H9 (cell line): Measurements from ENCODE around the gene USP34. TPM values are rescaled to one million over a fixed set of nuclear protein-coding genes. Genes with fewer than 3 reads are reported as not detected.

Source experiments
- DNase-seq: peaks from one replicate; pipeline ENCODE4 v3.0.0-alpha.2; 2017
- H2AFZ ChIP-seq: one replicate; pipeline ENCODE4 v1.6.1; 2013; ENCODE audit warnings: mild to moderate bottlenecking, low read length, control low read depth, moderate library complexity
- H2AK5ac ChIP-seq: 2 replicates; pipeline ENCODE4 v1.6.1; 2013; ENCODE audit warnings: low read length, control low read depth, mixed read lengths; ENCODE audit not compliant: insufficient read length
- H2BK120ac ChIP-seq: one replicate; pipeline ENCODE4 v1.6.1; 2013; ENCODE audit warnings: low read depth, mild to moderate bottlenecking, low read length, control low read depth, inconsistent platforms; ENCODE audit not compliant: poor library complexity, severe bottlenecking
- H2BK12ac ChIP-seq: 2 replicates; pipeline ENCODE4 v1.6.1; 2013; ENCODE audit warnings: low read length, control low read depth, mixed read lengths, low read depth; ENCODE audit not compliant: insufficient read length
- H2BK15ac ChIP-seq: 2 replicates; pipeline ENCODE4 v1.6.1; 2013; ENCODE audit warnings: low read depth, low read length, control low read depth
- H2BK20ac ChIP-seq: one replicate; pipeline ENCODE4 v1.6.1; 2013; ENCODE audit warnings: low read depth, mild to moderate bottlenecking, low read length, control low read depth, inconsistent platforms; ENCODE audit not compliant: poor library complexity, severe bottlenecking
- H2BK5ac ChIP-seq: 2 replicates; pipeline ENCODE4 v1.6.1; 2013; ENCODE audit warnings: low read length, control low read depth, mixed read lengths; ENCODE audit not compliant: insufficient read length
- H3K14ac ChIP-seq: 2 replicates; pipeline ENCODE4 v1.6.1; 2013; ENCODE audit warnings: low read length, control low read depth; ENCODE audit not compliant: insufficient read depth
- H3K18ac ChIP-seq: 2 replicates; pipeline ENCODE4 v1.6.1; 2013; ENCODE audit warnings: low read depth, mild to moderate bottlenecking, mixed read lengths, low read length, control low read depth; ENCODE audit not compliant: insufficient read length
- H3K23ac ChIP-seq: 2 replicates; pipeline ENCODE4 v1.6.1; 2013; ENCODE audit warnings: low read length, control low read depth, mixed read lengths, low read depth; ENCODE audit not compliant: insufficient read length
- H3K23me2 ChIP-seq: 2 replicates; pipeline ENCODE4 v1.6.1; 2013; ENCODE audit warnings: low read depth, mild to moderate bottlenecking, mixed read lengths, low read length, control low read depth; ENCODE audit not compliant: insufficient read length, poor library complexity, severe bottlenecking
- H3K27ac ChIP-seq: 2 replicates; pipeline ENCODE4 v1.5.1; 2013; ENCODE audit warnings: low read length, control low read depth, mixed read lengths, low read depth; ENCODE audit not compliant: insufficient read length
- H3K27me3 ChIP-seq: 2 replicates; pipeline ENCODE4 v1.6.1; 2013; ENCODE audit warnings: low read length, control low read depth, inconsistent platforms; ENCODE audit not compliant: insufficient read depth
- H3K4ac ChIP-seq: 2 replicates; pipeline ENCODE4 v1.6.1; 2013; ENCODE audit warnings: low read depth, mild to moderate bottlenecking, control low read depth, inconsistent platforms, low read length, moderate library complexity
- H3K4me1 ChIP-seq: 2 replicates; pipeline ENCODE4 v1.6.1; 2013; ENCODE audit warnings: low read length, control low read depth, inconsistent platforms; ENCODE audit not compliant: insufficient read depth
- H3K4me2 ChIP-seq: 2 replicates; pipeline ENCODE4 v1.6.1; 2013; ENCODE audit warnings: low read length, control low read depth, mixed read lengths; ENCODE audit not compliant: insufficient read length, insufficient read depth
- H3K56ac ChIP-seq: 2 replicates; pipeline ENCODE4 v1.6.1; 2013; ENCODE audit warnings: low read depth, mild to moderate bottlenecking, mixed read lengths, low read length, control low read depth; ENCODE audit not compliant: insufficient read length
- H3K79me1 ChIP-seq: 2 replicates; pipeline ENCODE4 v1.6.1; 2013; ENCODE audit warnings: low read depth, mild to moderate bottlenecking, moderate library complexity, low read length, control low read depth, inconsistent platforms; ENCODE audit not compliant: insufficient read depth, poor library complexity, severe bottlenecking
- H3K79me2 ChIP-seq: 2 replicates; pipeline ENCODE4 v1.6.1; 2013; ENCODE audit warnings: low read length, control low read depth, inconsistent platforms; ENCODE audit not compliant: insufficient read depth
- H3K9ac ChIP-seq: 2 replicates; pipeline ENCODE4 v1.6.1; 2013; ENCODE audit warnings: low read length, control low read depth, mixed read lengths; ENCODE audit not compliant: insufficient read length; ENCODE audit errors: extremely low read depth
- H3K9me3 ChIP-seq: one replicate; pipeline ENCODE4 v1.6.1; 2013; ENCODE audit warnings: low read depth, low read length, inconsistent platforms; ENCODE audit not compliant: control insufficient read depth
- H3T11ph ChIP-seq: one replicate; pipeline ENCODE4 v1.6.1; 2013; ENCODE audit warnings: mild to moderate bottlenecking, low read length, control low read depth, inconsistent platforms
- H4K20me1 ChIP-seq: one replicate; pipeline ENCODE4 v1.6.1; 2013; ENCODE audit not compliant: control insufficient read depth, insufficient read length, insufficient read depth
- H4K5ac ChIP-seq: 2 replicates; pipeline ENCODE4 v1.6.1; 2013; ENCODE audit warnings: low read depth, mild to moderate bottlenecking, mixed read lengths, low read length, control low read depth; ENCODE audit not compliant: insufficient read length
- H4K8ac ChIP-seq: replicated peaks from 2 replicates; pipeline ENCODE4 v1.6.1; 2013; ENCODE audit warnings: low read length, control low read depth, mixed read lengths, low read depth; ENCODE audit not compliant: insufficient read length
- H4K91ac ChIP-seq: 2 replicates; pipeline ENCODE4 v1.6.1; 2013; ENCODE audit warnings: low read depth, mild to moderate bottlenecking, moderate library complexity, mixed read lengths, low read length, control low read depth; ENCODE audit not compliant: insufficient read length
- H3K27ac Mint-ChIP-seq, 3 experiments: 2 replicates in 2 of 3; 3 replicates in 1 of 3; pipeline ENCODE4 v1.8.0; 2020 to 2021; ENCODE audit warnings: mixed read lengths in 3 of 3, mild to moderate bottlenecking in 1 of 3, moderate library complexity in 1 of 3
- H3K27me3 Mint-ChIP-seq: 2 replicates; pipeline ENCODE4 v1.8.0; 2021; ENCODE audit warnings: low read depth, mild to moderate bottlenecking, moderate library complexity, mixed read lengths
- H3K36me3 Mint-ChIP-seq, 3 experiments: 2 replicates in 2 of 3; 3 replicates in 1 of 3; pipeline ENCODE4 v1.8.0; 2020 to 2021; ENCODE audit warnings: low read depth in 3 of 3, mixed read lengths in 3 of 3; ENCODE audit not compliant: insufficient read depth in 1 of 3
- H3K4me1 Mint-ChIP-seq, 2 experiments: 2 replicates each; pipeline ENCODE4 v1.8.0; 2020; ENCODE audit warnings: mixed read lengths in 2 of 2
- H3K4me3 Mint-ChIP-seq, 2 experiments: 2 replicates in 1 of 2; 3 replicates in 1 of 2; pipeline ENCODE4 v1.8.0; 2020 to 2021; ENCODE audit warnings: mild to moderate bottlenecking in 2 of 2, mixed read lengths in 2 of 2, moderate library complexity in 1 of 2
- H3K9me3 Mint-ChIP-seq, 2 experiments: 2 replicates in 1 of 2; 3 replicates in 1 of 2; pipeline ENCODE4 v1.8.0; 2020; ENCODE audit warnings: mild to moderate bottlenecking in 2 of 2, mixed read lengths in 2 of 2, moderate library complexity in 1 of 2
- WGBS: extraction: QIAGEN DNeasy Blood & Tissue Kit; methylation state at CpG from one replicate; pipeline ENCODE4 v1.1.7; 2013; ENCODE audit warnings: missing lambda C conversion rate, low lambda C conversion rate, mixed read lengths; ENCODE audit not compliant: insufficient read length; ENCODE audit errors: extremely low coverage; 5-methylcytosine and 5-hydroxymethylcytosine counted together
- total RNA-seq: library from RNA; stranded (reverse); gene quantifications from 2 replicates; pipeline ENCODE4 v1.2.1, GENCODE V29; 2021
- TF ChIP-seq, protein P1 (sequence below): fragments of 200-600 bp; sonication (generic); conservative IDR thresholded peaks from 3 replicates; pipeline ENCODE4 v1.8.0; 2021; ENCODE audit warnings: antibody characterized with exemption, mild to moderate bottlenecking

USP34 gene
- total RNA-seq, 1 experiment from 2014 or later, result 93.9 TPM

DNA sequence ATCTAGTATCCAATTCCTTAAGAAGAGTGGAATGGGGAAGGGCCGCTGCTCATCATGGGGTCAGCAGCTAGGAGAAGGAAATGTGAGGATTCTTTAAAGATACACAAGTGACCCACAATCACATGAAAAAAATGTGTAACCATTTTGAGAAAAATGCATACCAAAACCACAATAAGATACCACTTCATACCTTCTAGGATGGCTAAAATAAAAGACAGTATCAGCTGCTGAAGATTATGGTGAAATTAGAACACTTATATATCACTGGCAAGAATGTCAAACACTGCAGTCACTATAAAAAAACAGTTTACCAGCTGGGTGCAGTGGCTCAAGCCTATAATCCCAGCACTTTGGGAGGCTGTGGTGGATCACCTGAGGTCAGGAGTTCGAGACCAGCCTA, 241.0 kb downstream of the USP34 start:
- Histone ChIP-seq H3K23ac (no peak overlapping the region), H4K91ac (no peak overlapping the region), H3K4me2 (no peak overlapping the region), H3K56ac (no peak overlapping the region), H3K79me1 (no peaks in the 10 kb centered on the region), H3K4ac (no peak overlapping the region), H3K18ac (no peak overlapping the region), H2BK12ac (no peak overlapping the region), H3K14ac (no peak overlapping the region), H3K23me2 (no peaks in the 10 kb centered on the region), H3K27ac (no peak overlapping the region), H2BK120ac (no peak overlapping the region), H2BK20ac (no peak overlapping the region), H2AK5ac (no peak overlapping the region), H4K5ac (no peak overlapping the region), H2BK5ac (no peak overlapping the region), H2BK15ac (no peak overlapping the region), H3K79me2 (no peaks in the 10 kb centered on the region), H4K20me1 (no peaks in the 10 kb centered on the region), H3K27me3 (no peaks in the 10 kb centered on the region), H3K4me1 (no peaks in the 10 kb centered on the region), H3T11ph (no peak overlapping the region), H4K8ac (no peak overlapping the region), H3K9ac (no peak overlapping the region), H3K9me3 (no peaks in the 10 kb centered on the region), H2AFZ (no peak overlapping the region)
- H3K9me3 Mint-ChIP-seq, result no peaks in the 10 kb centered on the region; a peak in 1 of 5 replicates
- no peaks in the 10 kb centered on the region for H3K4me1 Mint-ChIP-seq
- H3K27me3 Mint-ChIP-seq, result no peaks in the 10 kb centered on the region
- H3K4me3 Mint-ChIP-seq, result no peak overlapping the region
- TF ChIP-seq, protein P1, sequence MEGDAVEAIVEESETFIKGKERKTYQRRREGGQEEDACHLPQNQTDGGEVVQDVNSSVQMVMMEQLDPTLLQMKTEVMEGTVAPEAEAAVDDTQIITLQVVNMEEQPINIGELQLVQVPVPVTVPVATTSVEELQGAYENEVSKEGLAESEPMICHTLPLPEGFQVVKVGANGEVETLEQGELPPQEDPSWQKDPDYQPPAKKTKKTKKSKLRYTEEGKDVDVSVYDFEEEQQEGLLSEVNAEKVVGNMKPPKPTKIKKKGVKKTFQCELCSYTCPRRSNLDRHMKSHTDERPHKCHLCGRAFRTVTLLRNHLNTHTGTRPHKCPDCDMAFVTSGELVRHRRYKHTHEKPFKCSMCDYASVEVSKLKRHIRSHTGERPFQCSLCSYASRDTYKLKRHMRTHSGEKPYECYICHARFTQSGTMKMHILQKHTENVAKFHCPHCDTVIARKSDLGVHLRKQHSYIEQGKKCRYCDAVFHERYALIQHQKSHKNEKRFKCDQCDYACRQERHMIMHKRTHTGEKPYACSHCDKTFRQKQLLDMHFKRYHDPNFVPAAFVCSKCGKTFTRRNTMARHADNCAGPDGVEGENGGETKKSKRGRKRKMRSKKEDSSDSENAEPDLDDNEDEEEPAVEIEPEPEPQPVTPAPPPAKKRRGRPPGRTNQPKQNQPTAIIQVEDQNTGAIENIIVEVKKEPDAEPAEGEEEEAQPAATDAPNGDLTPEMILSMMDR, result no peak
- no peak overlapping the region; a peak in 1 of 7 replicates for H3K27ac Mint-ChIP-seq
- DNase-seq, result no peak
- H3K36me3 Mint-ChIP-seq, result peaks cover 22 to 79% (median 67%) of the 10 kb centered on the region in 3 experiments
- no CpG with 5 or more reads among the region's 2 CpGs for WGBS
